ENCODE results near the gene ACVR1B. TPM values are rescaled to one million over a fixed set of nuclear protein-coding genes. Genes with fewer than 3 reads are reported as not detected.

ACVR1B gene
- total RNA-seq, 1 donor from 2014 or later: 13.8 TPM

DNA sequence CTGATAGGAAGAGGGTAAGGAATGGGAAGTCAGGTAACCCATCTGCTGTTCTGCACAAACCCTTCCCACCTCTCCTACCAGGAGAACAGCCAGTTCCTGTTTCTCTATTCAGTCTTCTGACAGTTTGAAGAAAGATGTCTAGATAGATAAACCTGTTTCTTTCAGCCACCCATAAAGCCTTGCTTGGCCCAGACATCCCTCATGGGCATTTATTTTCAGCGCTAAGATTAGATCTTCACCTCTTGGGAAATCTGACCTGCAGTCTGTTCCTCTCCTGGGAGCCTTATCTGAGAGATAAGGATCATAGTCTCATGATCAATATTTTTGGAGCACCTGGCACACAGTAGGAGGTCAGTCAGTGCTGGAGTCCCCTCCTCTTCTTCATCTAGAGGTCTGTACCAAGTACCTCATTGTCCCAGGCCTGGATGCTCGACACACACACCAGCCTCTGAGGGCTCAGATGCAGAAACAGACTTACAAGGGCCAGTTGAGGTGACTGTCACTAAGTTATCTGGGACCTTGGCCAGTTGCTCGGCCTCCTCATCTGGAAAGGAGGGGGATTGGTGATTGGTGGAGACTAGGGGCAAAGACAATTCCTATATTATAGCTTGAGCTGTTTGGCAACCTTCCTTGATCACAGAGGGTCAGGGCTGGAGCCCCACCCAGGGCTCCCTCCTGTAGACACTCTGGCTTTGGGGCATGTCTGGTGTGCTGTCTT, 26.0 kb upstream of the ACVR1B start:
- Histone ChIP-seq H3K9me3 (ENCODE audit: insufficient read depth, low read depth, low read length) (no peaks in the 10 kb centered on the region), H3K79me2 (ENCODE audit: insufficient read depth, low read length) (no peaks in the 10 kb centered on the region), H3K27me3 (ENCODE audit: insufficient read depth, low read length) (peaks cover under 1% of the 10 kb centered on the region), H3K9ac (ENCODE audit: low read length) (no peak overlapping the region), H3K36me3 (ENCODE audit: insufficient read depth, low read length) (no peaks in the 10 kb centered on the region), H3K4me2 (ENCODE audit: low read length) (no peak overlapping the region), H3K4me3 (ENCODE audit: insufficient read depth, low read depth, low read length) (no peak overlapping the region), H3K4me1 (ENCODE audit: insufficient read depth, low read length) (no peaks in the 10 kb centered on the region), H2AFZ (ENCODE audit: low read depth, low read length) (no peak overlapping the region), H4K20me1 (ENCODE audit: insufficient read depth, low read length) (no peaks in the 10 kb centered on the region), H3K27ac (ENCODE audit: low read depth, low read length) (no peak overlapping the region)
- peaks cover 2% of the 10 kb centered on the region for H3K4me1 Mint-ChIP-seq (ENCODE audit: low read depth, unreplicated experiment)
- H3K9me3 Mint-ChIP-seq (ENCODE audit: unreplicated experiment): peaks cover 1% of the 10 kb centered on the region
- no peak overlapping the region for H3K27ac Mint-ChIP-seq (ENCODE audit: unreplicated experiment)
- H3K4me3 Mint-ChIP-seq (ENCODE audit: unreplicated experiment): no peak overlapping the region
- H3K27me3 Mint-ChIP-seq (ENCODE audit: low read depth, unreplicated experiment): peaks cover 31% of the 10 kb centered on the region
- no peaks in the 10 kb centered on the region for H3K36me3 Mint-ChIP-seq (ENCODE audit: low read depth, unreplicated experiment)
- no peak for DNase-seq (ENCODE audit: low read depth)
- no peak for FAIRE-seq
- TF ChIP-seq, protein P1, sequence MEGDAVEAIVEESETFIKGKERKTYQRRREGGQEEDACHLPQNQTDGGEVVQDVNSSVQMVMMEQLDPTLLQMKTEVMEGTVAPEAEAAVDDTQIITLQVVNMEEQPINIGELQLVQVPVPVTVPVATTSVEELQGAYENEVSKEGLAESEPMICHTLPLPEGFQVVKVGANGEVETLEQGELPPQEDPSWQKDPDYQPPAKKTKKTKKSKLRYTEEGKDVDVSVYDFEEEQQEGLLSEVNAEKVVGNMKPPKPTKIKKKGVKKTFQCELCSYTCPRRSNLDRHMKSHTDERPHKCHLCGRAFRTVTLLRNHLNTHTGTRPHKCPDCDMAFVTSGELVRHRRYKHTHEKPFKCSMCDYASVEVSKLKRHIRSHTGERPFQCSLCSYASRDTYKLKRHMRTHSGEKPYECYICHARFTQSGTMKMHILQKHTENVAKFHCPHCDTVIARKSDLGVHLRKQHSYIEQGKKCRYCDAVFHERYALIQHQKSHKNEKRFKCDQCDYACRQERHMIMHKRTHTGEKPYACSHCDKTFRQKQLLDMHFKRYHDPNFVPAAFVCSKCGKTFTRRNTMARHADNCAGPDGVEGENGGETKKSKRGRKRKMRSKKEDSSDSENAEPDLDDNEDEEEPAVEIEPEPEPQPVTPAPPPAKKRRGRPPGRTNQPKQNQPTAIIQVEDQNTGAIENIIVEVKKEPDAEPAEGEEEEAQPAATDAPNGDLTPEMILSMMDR (IDR thresholded peaks at IDR 0.05; ENCODE audit: insufficient read depth, low read depth, low read length): no peak

DNA sequence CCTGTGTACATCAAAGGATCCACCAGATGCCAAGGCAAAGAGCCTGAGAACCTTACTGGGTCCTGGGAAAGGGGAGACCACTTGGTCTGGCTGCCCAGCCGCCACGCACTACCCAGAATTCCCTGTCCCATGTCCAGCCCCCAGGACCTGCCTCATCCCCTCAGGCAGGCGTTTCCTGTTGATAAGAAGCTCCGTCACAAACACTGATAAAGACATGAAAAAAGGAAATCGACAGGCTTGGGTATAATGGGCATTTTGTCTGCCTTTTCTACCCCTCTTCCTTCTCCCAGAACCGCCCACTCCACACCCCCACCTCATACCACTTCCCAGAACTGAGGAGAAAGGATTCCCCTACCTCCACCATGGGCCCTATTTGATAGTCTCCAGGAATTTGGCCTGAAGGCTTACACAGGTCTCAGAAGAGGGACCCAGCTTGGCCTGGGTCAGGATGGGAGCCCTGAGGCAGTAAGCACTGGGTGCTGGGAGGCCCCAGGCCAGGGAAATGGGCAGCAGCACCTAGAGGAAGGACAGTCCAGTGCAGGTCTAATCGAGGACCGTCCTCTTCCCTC, 25.4 kb upstream of the ACVR1B start:
- H3K4me3 ChIP-seq (ENCODE audit: insufficient read depth, low read depth, low read length): no peak overlapping the region
- H3K79me2 ChIP-seq (ENCODE audit: insufficient read depth, low read length): no peaks in the 10 kb centered on the region
- FAIRE-seq: no peak
- no peak overlapping the region for H3K27ac ChIP-seq (ENCODE audit: low read depth, low read length)
- H3K36me3 ChIP-seq (ENCODE audit: insufficient read depth, low read length): no peaks in the 10 kb centered on the region
- H3K4me1 ChIP-seq (ENCODE audit: insufficient read depth, low read length): no peaks in the 10 kb centered on the region
- Mint-ChIP-seq H3K9me3 (ENCODE audit: unreplicated experiment) (peaks cover 1% of the 10 kb centered on the region), H3K27me3 (ENCODE audit: low read depth, unreplicated experiment) (peaks cover 29% of the 10 kb centered on the region), H3K4me1 (ENCODE audit: low read depth, unreplicated experiment) (peaks cover 2% of the 10 kb centered on the region), H3K36me3 (ENCODE audit: low read depth, unreplicated experiment) (no peaks in the 10 kb centered on the region), H3K4me3 (ENCODE audit: unreplicated experiment) (no peak overlapping the region), H3K27ac (ENCODE audit: unreplicated experiment) (no peak overlapping the region)
- no peak overlapping the region for H3K4me2 ChIP-seq (ENCODE audit: low read length)
- peaks cover 3% of the 10 kb centered on the region for H3K27me3 ChIP-seq (ENCODE audit: insufficient read depth, low read length)
- H4K20me1 ChIP-seq (ENCODE audit: insufficient read depth, low read length): no peaks in the 10 kb centered on the region
- H2AFZ ChIP-seq (ENCODE audit: low read depth, low read length): no peak overlapping the region
- no peak for TF ChIP-seq EZH2 (IDR thresholded peaks at IDR 0.05; ENCODE audit: insufficient read depth, low read length)
- TF ChIP-seq, protein P1 (IDR thresholded peaks at IDR 0.05; ENCODE audit: insufficient read depth, low read depth, low read length): no peak
- no peak overlapping the region for H3K9ac ChIP-seq (ENCODE audit: low read length)
- no peak for DNase-seq (ENCODE audit: low read depth)
- H3K9me3 ChIP-seq (ENCODE audit: insufficient read depth, low read depth, low read length): no peaks in the 10 kb centered on the region

DNA sequence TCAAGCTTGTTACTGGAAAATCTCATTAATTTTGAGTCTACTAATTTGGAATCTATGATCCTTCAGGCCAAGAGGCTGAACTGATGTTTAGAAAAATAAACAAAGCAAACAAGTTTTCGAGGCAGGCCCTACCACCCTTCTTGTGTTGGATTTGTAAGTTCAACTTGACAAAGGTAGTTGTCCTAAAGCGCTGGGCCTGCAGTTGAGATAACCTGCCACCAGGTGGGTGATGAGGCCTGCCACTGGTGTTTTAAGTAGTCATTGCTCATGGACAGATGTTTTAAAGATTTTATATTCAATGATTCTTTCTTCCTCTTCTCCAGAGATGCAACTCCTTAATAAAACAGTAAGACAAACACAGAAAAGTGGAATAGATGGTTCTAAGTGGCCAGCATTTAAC, 24.8 kb upstream of the ACVR1B start:
- Histone ChIP-seq H3K4me3 (ENCODE audit: insufficient read depth, low read depth, low read length) (no peak overlapping the region), H3K4me1 (ENCODE audit: insufficient read depth, low read length) (no peaks in the 10 kb centered on the region), H3K4me2 (ENCODE audit: low read length) (no peak overlapping the region), H3K9me3 (ENCODE audit: insufficient read depth, low read depth, low read length) (no peaks in the 10 kb centered on the region), H3K9ac (ENCODE audit: low read length) (no peak overlapping the region), H3K27ac (ENCODE audit: low read depth, low read length) (no peak overlapping the region), H2AFZ (ENCODE audit: low read depth, low read length) (no peak overlapping the region), H3K27me3 (ENCODE audit: insufficient read depth, low read length) (peaks cover 3% of the 10 kb centered on the region), H3K36me3 (ENCODE audit: insufficient read depth, low read length) (no peaks in the 10 kb centered on the region), H4K20me1 (ENCODE audit: insufficient read depth, low read length) (no peaks in the 10 kb centered on the region), H3K79me2 (ENCODE audit: insufficient read depth, low read length) (no peaks in the 10 kb centered on the region)
- TF ChIP-seq EZH2 (IDR thresholded peaks at IDR 0.05; ENCODE audit: insufficient read depth, low read length): no peak
- TF ChIP-seq, protein P1 (IDR thresholded peaks at IDR 0.05; ENCODE audit: insufficient read depth, low read depth, low read length): peak; percentile 31
- H3K27me3 Mint-ChIP-seq (ENCODE audit: low read depth, unreplicated experiment): peaks cover 31% of the 10 kb centered on the region
- no peak for DNase-seq (ENCODE audit: low read depth)
- no peak overlapping the region for H3K27ac Mint-ChIP-seq (ENCODE audit: unreplicated experiment)
- H3K4me3 Mint-ChIP-seq (ENCODE audit: unreplicated experiment): no peak overlapping the region
- peaks cover 2% of the 10 kb centered on the region for H3K4me1 Mint-ChIP-seq (ENCODE audit: low read depth, unreplicated experiment)
- peaks cover 1% of the 10 kb centered on the region for H3K9me3 Mint-ChIP-seq (ENCODE audit: unreplicated experiment)
- no peaks in the 10 kb centered on the region for H3K36me3 Mint-ChIP-seq (ENCODE audit: low read depth, unreplicated experiment)
- no peak for FAIRE-seq

Data from astrocyte (in vitro differentiated cells and primary cell).